Caco-2 (cell line): ENCODE measurements around the gene RPH3AL. TPM values are rescaled to one million over a fixed set of nuclear protein-coding genes. Genes with fewer than 3 reads are reported as not detected.
"Not testable (repeated sequence)": the region's sequence is repeated elsewhere in the genome, so short reads cannot be mapped to it uniquely, and the experiment has no call there.

Source experiments
- BruUV-seq: library from RNA; stranded (reverse); fragments of 400-500 nt; replicated peaks from 2 replicates; lab custom pipeline; 2021; lab: Mats Ljungman, UMichigan
- CTCF ChIA-PET: fragments of 300-600 bp; sonication (Branson Sonifier 250); formaldehyde crosslinking; loops from one replicate; lab custom pipeline; 2022; ENCODE audit warnings: antibody characterized with exemption; lab: Charles Lee
- POLR2A ChIA-PET: fragments of 300-600 bp; sonication (Branson Sonifier 250); formaldehyde crosslinking; loops from one replicate; lab custom pipeline; 2022; ENCODE audit warnings: antibody characterized with exemption; lab: Charles Lee
- DNase-seq, 2 experiments: peaks; one replicate each; pipeline versions ENCODE4 v3.0.0 to v3.0.0-alpha.2; 2020 to 2022
- H3K27me3 ChIP-seq: replicated peaks from 2 replicates; pipeline ENCODE4 v1.6.0; 2011; ENCODE audit warnings: low read length; ENCODE audit not compliant: control insufficient read depth, insufficient read depth
- H3K36me3 ChIP-seq: 2 replicates; pipeline ENCODE4 v1.5.1; 2011; ENCODE audit warnings: low read length; ENCODE audit not compliant: control insufficient read depth, insufficient read depth
- H3K4me1 ChIP-seq: fragments of 250-450 bp; sonication (Bioruptor Pico); 2 replicates; pipeline ENCODE4 v1.5.1; 2020; ENCODE audit warnings: mild to moderate bottlenecking
- H3K4me3 ChIP-seq: 2 replicates; pipeline ENCODE4 v1.5.1; 2011; ENCODE audit warnings: low read depth, mild to moderate bottlenecking, control low read depth, low read length
- H3K9me3 ChIP-seq: fragments of 250-450 bp; sonication (Bioruptor Pico); 2 replicates; pipeline ENCODE4 v1.5.1; 2020; ENCODE audit warnings: mild to moderate bottlenecking, moderate library complexity
- H3K27ac Mint-ChIP-seq: one replicate; pipeline ENCODE4 v1.8.0; 2022; ENCODE audit warnings: mixed read lengths; ENCODE audit not compliant: unreplicated experiment
- H3K27me3 Mint-ChIP-seq: one replicate; pipeline ENCODE4 v1.8.0; 2022; ENCODE audit warnings: mixed read lengths; ENCODE audit not compliant: insufficient read depth, unreplicated experiment
- H3K36me3 Mint-ChIP-seq: one replicate; pipeline ENCODE4 v1.8.0; 2022; ENCODE audit warnings: mild to moderate bottlenecking, mixed read lengths; ENCODE audit not compliant: insufficient read depth, unreplicated experiment
- H3K4me1 Mint-ChIP-seq: one replicate; pipeline ENCODE4 v1.8.0; 2022; ENCODE audit warnings: low read depth, mixed read lengths; ENCODE audit not compliant: unreplicated experiment
- H3K4me3 Mint-ChIP-seq: one replicate; pipeline ENCODE4 v1.8.0; 2022; ENCODE audit warnings: mild to moderate bottlenecking, moderate library complexity, mixed read lengths; ENCODE audit not compliant: unreplicated experiment
- H3K9me3 Mint-ChIP-seq: one replicate; pipeline ENCODE4 v1.8.0; 2022; ENCODE audit warnings: mixed read lengths; ENCODE audit not compliant: unreplicated experiment
- intact Hi-C: fragments of 100-400 bp; cut with micrococcal nuclease; formaldehyde crosslinking; loops from one replicate; pipeline ENCODE4 v1.10.0; 2022; ENCODE audit not compliant: unreplicated experiment
- total RNA-seq: library from RNA; stranded (reverse); gene quantifications from 2 replicates; pipeline ENCODE4 v1.2.3, GENCODE V29; 2022
- TF ChIP-seq, protein P1 (sequence below), 2 experiments: fragments of 200-600 bp in 1 of 2; IDR thresholded peaks; 1 replicate in 1 of 2; 2 replicates in 1 of 2; pipeline versions ENCODE4 v1.5.1 to v1.8.0; 2011 to 2022; ENCODE audit warnings: antibody characterized with exemption in 1 of 2, control low read depth in 1 of 2, inconsistent platforms in 1 of 2, low read depth in 1 of 2, low read length in 1 of 2, mild to moderate bottlenecking in 1 of 2, moderate library complexity in 1 of 2; ENCODE audit not compliant: insufficient read depth in 1 of 2, severe bottlenecking in 1 of 2, unreplicated experiment in 1 of 2

RPH3AL gene
- total RNA-seq, 1 experiment from 2014 or later, result 36.0 TPM

GRCh38 chr17:207775-208174 lies 144.8 kb downstream of the RPH3AL start:
- CTCF ChIA-PET, result interaction anchor here (0.9 kb wide), 1 partner anchor 11 kb away, joined by 3 read pairs; no protein-coding TSS in a partner anchor
- no peak overlapping the region for H3K4me3 Mint-ChIP-seq
- H3K9me3 ChIP-seq, result 0 out of 2 replicates have a peak, but pooled peaks cover 2% of the 10 kb centered on the region
- peaks cover 13% of the 10 kb centered on the region for H3K9me3 Mint-ChIP-seq
- H3K36me3 ChIP-seq, result no peaks in the 10 kb centered on the region; the same call in 1 of the 2 replicates
- intact Hi-C loops, result no loop called here
- H3K4me1 Mint-ChIP-seq, result no peaks in the 10 kb centered on the region
- no peak overlapping the region for H3K27ac Mint-ChIP-seq
- H3K27me3 ChIP-seq, result no peaks in the 10 kb centered on the region
- peaks cover 27% of the 10 kb centered on the region for H3K36me3 Mint-ChIP-seq
- H3K27me3 Mint-ChIP-seq, result peaks cover 3% of the 10 kb centered on the region
- no peaks in the 10 kb centered on the region for H3K4me1 ChIP-seq
- no peak for DNase-seq
- BruUV-seq, result no TSS peak
- H3K4me3 ChIP-seq, result no peak overlapping the region
- POLR2A ChIA-PET, result no interaction called here
- TF ChIP-seq, protein P1, sequence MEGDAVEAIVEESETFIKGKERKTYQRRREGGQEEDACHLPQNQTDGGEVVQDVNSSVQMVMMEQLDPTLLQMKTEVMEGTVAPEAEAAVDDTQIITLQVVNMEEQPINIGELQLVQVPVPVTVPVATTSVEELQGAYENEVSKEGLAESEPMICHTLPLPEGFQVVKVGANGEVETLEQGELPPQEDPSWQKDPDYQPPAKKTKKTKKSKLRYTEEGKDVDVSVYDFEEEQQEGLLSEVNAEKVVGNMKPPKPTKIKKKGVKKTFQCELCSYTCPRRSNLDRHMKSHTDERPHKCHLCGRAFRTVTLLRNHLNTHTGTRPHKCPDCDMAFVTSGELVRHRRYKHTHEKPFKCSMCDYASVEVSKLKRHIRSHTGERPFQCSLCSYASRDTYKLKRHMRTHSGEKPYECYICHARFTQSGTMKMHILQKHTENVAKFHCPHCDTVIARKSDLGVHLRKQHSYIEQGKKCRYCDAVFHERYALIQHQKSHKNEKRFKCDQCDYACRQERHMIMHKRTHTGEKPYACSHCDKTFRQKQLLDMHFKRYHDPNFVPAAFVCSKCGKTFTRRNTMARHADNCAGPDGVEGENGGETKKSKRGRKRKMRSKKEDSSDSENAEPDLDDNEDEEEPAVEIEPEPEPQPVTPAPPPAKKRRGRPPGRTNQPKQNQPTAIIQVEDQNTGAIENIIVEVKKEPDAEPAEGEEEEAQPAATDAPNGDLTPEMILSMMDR (IDR thresholded peaks at IDR 0.05; ENCODE audit: insufficient read depth in 1 of 2, low read depth in 1 of 2, low read length in 1 of 2, severe bottlenecking in 1 of 2, unreplicated experiment in 1 of 2), result no peak

DNA sequence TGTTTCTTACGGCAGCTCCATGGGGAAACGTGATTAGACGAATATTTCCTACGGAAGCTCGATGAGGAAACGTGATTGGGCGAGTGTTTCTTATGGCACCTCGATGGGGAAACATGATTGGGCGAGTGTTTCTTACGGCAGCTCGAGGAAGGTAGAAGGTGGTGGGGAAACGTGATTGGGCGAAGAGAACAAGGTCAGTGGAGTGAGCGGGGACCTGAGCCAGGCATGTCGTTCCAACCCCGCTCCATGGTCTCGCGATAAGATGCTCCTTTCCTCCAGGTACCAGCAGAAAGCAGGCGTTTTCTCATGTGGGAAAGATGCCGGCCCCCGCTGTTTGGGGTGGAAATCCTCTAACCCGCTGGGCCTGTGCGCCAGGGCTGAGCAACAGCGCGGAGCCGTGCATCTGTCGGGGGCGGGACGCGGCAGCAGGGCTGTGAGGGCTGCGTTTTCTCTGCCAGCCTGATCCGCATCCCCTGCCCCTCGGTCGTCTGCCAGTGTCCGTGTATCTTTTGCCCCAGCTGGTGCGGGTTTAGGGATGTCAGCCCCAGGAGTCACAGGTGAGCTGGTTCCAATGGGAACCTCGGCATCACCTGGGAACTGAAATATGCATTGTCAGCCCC lies 145.6 kb downstream of the RPH3AL start:
- Mint-ChIP-seq H3K36me3 (peaks cover 27% of the 10 kb centered on the region), H3K27ac (no peak overlapping the region), H3K9me3 (peaks cover 13% of the 10 kb centered on the region), H3K4me1 (no peaks in the 10 kb centered on the region), H3K27me3 (peaks cover 3% of the 10 kb centered on the region), H3K4me3 (no peak overlapping the region)
- DNase-seq, result peak in 1 of 2 experiments; percentile 21
- Histone ChIP-seq H3K36me3 (no peaks in the 10 kb centered on the region), H3K27me3 (no peaks in the 10 kb centered on the region), H3K4me1 (no peaks in the 10 kb centered on the region), H3K4me3 (no peak overlapping the region), H3K9me3 (0 out of 2 replicates have a peak, but pooled peaks cover 2% of the 10 kb centered on the region)
- POLR2A ChIA-PET, result no interaction called here
- CTCF ChIA-PET, result no interaction called here
- TF ChIP-seq, protein P1 (IDR thresholded peaks at IDR 0.05; ENCODE audit: insufficient read depth in 1 of 2, low read depth in 1 of 2, low read length in 1 of 2, severe bottlenecking in 1 of 2, unreplicated experiment in 1 of 2), result no peak
- no TSS peak for BruUV-seq
- intact Hi-C loops, result no loop called here

DNA sequence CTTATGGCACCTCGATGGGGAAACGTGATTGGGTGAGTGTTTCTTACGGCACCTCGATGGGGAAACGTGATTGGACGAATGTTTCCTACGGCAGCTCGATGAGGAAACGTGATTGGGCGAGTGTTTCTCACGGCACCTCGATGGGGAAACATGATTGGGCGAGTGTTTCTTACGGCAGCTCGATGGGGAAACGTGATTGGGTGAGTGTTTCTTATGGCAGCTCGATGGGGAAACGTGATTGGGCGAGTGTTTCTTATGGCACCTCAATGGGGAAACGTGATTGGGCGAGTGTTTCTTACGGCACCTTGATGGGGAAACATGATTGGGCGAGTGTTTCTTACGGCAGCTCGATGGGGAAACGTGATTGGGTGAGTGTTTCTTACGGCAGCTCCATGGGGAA lies 146.1 kb downstream of the RPH3AL start:
- H3K4me3 ChIP-seq, H3K4me3 Mint-ChIP-seq, POLR2A ChIA-PET, H3K9me3 ChIP-seq, H3K4me1 Mint-ChIP-seq, H3K27me3 Mint-ChIP-seq, H3K36me3 ChIP-seq, intact Hi-C loops, DNase-seq, H3K27me3 ChIP-seq, CTCF ChIA-PET, BruUV-seq, H3K27ac Mint-ChIP-seq, H3K4me1 ChIP-seq: not testable (repeated sequence)
- Mint-ChIP-seq H3K9me3 (peaks cover 13% of the 10 kb centered on the region), H3K36me3 (peaks cover 27% of the 10 kb centered on the region)
